Smooth muscle cell (in vitro differentiated cells): ENCODE data around the gene PCDHA7. TPM values are rescaled to one million over a fixed set of nuclear protein-coding genes. Genes with fewer than 3 reads are reported as not detected.
A peak's percentile ranks its signal among the peaks of the same experiment; 100 is the strongest.

ENCODE experiments used
- DNase-seq: peaks from one replicate; lab custom pipeline; 2025; ENCODE audit not compliant: unreplicated experiment; lab: John Stamatoyannopoulos, UW
- H2AFZ ChIP-seq: fragments of 200-600 bp; sonication (generic); 2 replicates; pipeline ENCODE4 v1.6.0; 2016; ENCODE audit warnings: antibody characterized with exemption, low read depth, mild to moderate bottlenecking
- H3F3A ChIP-seq: fragments of 200-600 bp; sonication (generic); 2 replicates; pipeline ENCODE4 v1.6.0; 2017; ENCODE audit warnings: antibody characterized with exemption, low read depth
- H3K27ac ChIP-seq: fragments of 200-600 bp; sonication (generic); 2 replicates; pipeline ENCODE4 v1.5.1; 2016; ENCODE audit warnings: low read depth, mild to moderate bottlenecking
- H3K27me3 ChIP-seq: fragments of 200-600 bp; sonication (generic); 2 replicates; pipeline ENCODE4 v1.6.1; 2016; ENCODE audit warnings: low read depth, mild to moderate bottlenecking
- H3K36me3 ChIP-seq: fragments of 200-600 bp; sonication (generic); 2 replicates; pipeline ENCODE4 v1.5.1; 2016; ENCODE audit warnings: low read depth
- H3K4me1 ChIP-seq: fragments of 200-600 bp; sonication (generic); 2 replicates; pipeline ENCODE4 v1.5.1; 2016; ENCODE audit warnings: low read depth
- H3K4me2 ChIP-seq: fragments of 200-600 bp; sonication (generic); 2 replicates; pipeline ENCODE4 v1.6.0; 2016; ENCODE audit warnings: mild to moderate bottlenecking
- H3K4me3 ChIP-seq: fragments of 200-600 bp; sonication (generic); 2 replicates; pipeline ENCODE4 v1.5.1; 2016; ENCODE audit warnings: mild to moderate bottlenecking
- H3K79me2 ChIP-seq: fragments of 200-600 bp; sonication (generic); 2 replicates; pipeline ENCODE4 v1.6.0; 2016; ENCODE audit warnings: low read depth, mild to moderate bottlenecking
- H3K9ac ChIP-seq: fragments of 200-600 bp; sonication (generic); 2 replicates; pipeline ENCODE4 v1.6.0; 2016; ENCODE audit warnings: low read depth
- H3K9me3 ChIP-seq: fragments of 200-600 bp; sonication (generic); replicated peaks from 2 replicates; pipeline ENCODE4 v1.5.1; 2016; ENCODE audit warnings: low read depth
- H4K20me1 ChIP-seq: fragments of 200-600 bp; sonication (generic); 2 replicates; pipeline ENCODE4 v1.6.0; 2016; ENCODE audit warnings: low read depth
- WGBS: methylation state at CpG from one replicate; pipeline ENCODE4 v1.1.7; 2016; ENCODE audit warnings: low lambda C conversion rate; 5-methylcytosine and 5-hydroxymethylcytosine counted together
- polyA plus RNA-seq: library from polyadenylated mRNA; unstranded; fragments of >200 nt; fragmentation: Nextera tagmentation; extraction: Ambion mirVana; gene quantifications from 2 replicates; pipeline ENCODE4 v1.2.1, GENCODE V29; 2016
- total RNA-seq: library from RNA; depleted of rRNA; stranded (reverse); fragments of >200 nt; gene quantifications from 2 replicates; pipeline ENCODE4 v1.2.3, GENCODE V29; 2014
- TF ChIP-seq, protein P1 (sequence below): fragments of 200-600 bp; sonication (generic); IDR thresholded peaks from 2 replicates; pipeline ENCODE4 v1.5.1; 2017; ENCODE audit warnings: borderline replicate concordance, mild to moderate bottlenecking, antibody characterized with exemption; ENCODE audit not compliant: insufficient read depth, poor library complexity, severe bottlenecking

Gene PCDHA7
- total and polyA plus RNA-seq, 2 experiments from 2014 or later = 1.0 to 3.1 TPM

DNA sequence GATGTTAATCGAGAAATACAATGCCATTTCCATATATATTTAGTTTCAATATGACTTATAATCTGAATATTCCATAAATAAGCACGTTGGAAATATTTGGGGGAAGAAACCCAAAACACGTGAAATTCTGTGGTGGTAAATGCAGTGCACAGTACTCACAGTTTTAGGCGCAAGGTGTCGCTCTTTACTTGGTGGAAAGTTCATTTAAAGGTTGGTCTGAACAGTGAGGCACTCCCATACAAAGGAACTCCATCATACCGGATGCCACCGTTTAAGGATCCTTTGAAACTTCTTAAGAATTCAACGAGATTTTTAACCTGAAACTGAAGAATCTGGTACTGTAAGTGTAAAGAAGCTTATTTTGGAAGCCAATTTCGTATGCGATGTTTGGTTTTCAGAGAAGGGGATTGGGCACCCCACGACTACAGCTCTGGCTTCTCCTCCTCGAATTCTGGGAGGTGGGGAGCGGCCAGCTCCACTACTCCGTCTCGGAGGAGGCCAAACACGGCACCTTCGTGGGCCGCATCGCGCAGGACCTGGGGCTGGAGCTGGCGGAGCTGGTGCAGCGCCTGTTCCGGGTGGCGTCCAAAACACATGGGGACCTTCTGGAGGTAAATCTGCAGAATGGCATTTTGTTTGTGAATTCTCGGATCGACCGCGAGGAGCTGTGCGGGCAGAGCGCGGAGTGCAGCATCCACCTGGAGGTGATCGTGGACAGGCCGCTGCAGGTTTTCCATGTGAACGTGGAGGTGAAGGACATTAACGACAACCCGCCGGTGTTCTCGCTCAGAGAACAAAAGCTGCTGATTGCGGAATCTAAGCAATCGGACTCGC is 34.9 kb downstream of the PCDHA7 start, which contains the start of gene PCDHA11:
TSS of gene PCDHA11 (plus strand) at position 237 of the 834 bp plus-strand sequence. CDS start at position 384, 147 bp downstream.
- no peak for DNase-seq
- Histone ChIP-seq H3K27ac (no peak within 1 kb of the TSS), H3K79me2 (peaks cover 4% of the 10 kb centered on the region), H3K9me3 (no peaks in the 10 kb centered on the region), H3K9ac (no peak within 1 kb of the TSS), H3F3A (no peaks in the 10 kb centered on the region), H3K4me1 (no peaks in the 10 kb centered on the region), H3K4me2 (peak within 1 kb of the TSS; percentile 71), H2AFZ (no peak within 1 kb of the TSS), H3K4me3 (peak within 1 kb of the TSS; percentile 47), H3K36me3 (no peaks in the 10 kb centered on the region), H3K27me3 (no peaks in the 10 kb centered on the region), H4K20me1 (peaks cover 4% of the 10 kb centered on the region)
- TF ChIP-seq, protein P1, sequence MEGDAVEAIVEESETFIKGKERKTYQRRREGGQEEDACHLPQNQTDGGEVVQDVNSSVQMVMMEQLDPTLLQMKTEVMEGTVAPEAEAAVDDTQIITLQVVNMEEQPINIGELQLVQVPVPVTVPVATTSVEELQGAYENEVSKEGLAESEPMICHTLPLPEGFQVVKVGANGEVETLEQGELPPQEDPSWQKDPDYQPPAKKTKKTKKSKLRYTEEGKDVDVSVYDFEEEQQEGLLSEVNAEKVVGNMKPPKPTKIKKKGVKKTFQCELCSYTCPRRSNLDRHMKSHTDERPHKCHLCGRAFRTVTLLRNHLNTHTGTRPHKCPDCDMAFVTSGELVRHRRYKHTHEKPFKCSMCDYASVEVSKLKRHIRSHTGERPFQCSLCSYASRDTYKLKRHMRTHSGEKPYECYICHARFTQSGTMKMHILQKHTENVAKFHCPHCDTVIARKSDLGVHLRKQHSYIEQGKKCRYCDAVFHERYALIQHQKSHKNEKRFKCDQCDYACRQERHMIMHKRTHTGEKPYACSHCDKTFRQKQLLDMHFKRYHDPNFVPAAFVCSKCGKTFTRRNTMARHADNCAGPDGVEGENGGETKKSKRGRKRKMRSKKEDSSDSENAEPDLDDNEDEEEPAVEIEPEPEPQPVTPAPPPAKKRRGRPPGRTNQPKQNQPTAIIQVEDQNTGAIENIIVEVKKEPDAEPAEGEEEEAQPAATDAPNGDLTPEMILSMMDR = peak; percentile 26
- WGBS = 57% methylated on average over 41 of the region's 41 CpGs

DNA sequence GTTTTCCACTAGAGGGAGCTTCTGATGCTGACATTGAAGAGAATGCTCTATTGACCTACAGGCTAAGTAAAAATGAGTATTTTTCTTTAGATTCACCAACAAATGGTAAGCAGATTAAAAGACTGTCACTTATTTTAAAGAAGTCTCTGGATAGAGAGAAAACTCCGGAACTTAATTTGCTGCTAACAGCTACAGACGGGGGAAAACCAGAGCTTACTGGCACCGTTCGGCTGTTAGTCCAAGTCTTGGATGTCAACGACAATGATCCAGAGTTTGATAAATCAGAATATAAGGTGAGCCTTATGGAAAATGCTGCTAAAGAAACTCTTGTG is 35.5 kb downstream of the PCDHA7 start:
- no peak overlapping the region for H2AFZ ChIP-seq
- no peak for DNase-seq
- H3K79me2 ChIP-seq = peaks cover 4% of the 10 kb centered on the region
- H3K4me1 ChIP-seq = peaks cover 4% of the 10 kb centered on the region
- no peaks in the 10 kb centered on the region for H3K36me3 ChIP-seq
- peak overlapping the region; percentile 71 for H3K4me2 ChIP-seq
- H3F3A ChIP-seq = no peaks in the 10 kb centered on the region
- no peak overlapping the region for H3K9ac ChIP-seq
- peaks cover 4% of the 10 kb centered on the region for H4K20me1 ChIP-seq
- peak overlapping the region; percentile 47 for H3K4me3 ChIP-seq
- H3K27ac ChIP-seq = no peak overlapping the region
- H3K9me3 ChIP-seq = no peaks in the 10 kb centered on the region
- no peaks in the 10 kb centered on the region for H3K27me3 ChIP-seq
- WGBS = 97% methylated on average over 5 of the region's 5 CpGs
- TF ChIP-seq, protein P1 = peak; percentile 19

DNA sequence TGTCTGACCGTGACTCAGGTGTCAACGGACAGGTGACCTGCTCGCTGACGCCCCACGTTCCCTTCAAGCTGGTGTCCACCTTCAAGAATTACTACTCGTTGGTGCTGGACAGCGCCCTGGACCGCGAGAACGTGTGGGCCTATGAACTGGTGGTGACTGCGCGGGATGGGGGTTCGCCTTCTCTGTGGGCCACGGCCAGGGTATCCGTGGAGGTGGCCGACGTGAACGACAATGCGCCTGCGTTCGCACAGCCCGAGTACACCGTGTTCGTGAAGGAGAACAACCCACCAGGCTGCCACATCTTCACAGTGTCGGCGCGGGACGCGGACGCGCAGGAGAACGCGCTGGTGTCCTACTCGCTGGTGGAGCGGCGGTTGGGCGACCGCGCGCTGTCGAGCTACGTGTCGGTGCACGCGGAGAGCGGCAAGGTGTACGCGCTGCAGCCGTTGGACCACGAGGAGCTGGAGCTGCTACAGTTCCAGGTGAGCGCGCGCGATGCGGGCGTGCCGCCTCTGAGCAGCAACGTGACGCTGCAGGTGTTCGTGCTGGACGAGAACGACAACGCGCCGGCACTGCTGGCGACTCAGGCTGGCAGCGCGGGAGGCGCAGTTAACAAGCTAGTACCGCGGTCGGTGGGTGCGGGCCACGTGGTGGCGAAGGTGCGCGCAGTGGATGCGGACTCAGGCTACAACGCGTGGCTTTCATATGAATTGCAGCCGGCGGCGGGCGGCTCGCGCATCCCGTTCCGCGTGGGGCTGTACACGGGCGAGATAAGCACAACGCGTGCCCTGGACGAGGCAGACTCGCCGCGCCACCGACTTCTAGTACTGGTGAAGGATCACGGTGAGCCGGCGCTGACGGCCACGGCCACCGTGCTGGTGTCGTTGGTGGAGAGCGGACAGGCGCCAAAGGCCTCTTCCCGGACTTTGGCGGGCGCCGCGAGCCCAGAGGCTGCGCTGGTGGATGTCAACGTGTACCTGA is 36.4 kb downstream of the PCDHA7 start:
- Histone ChIP-seq H3K4me1 (peaks cover 9% of the 10 kb centered on the region), H3K79me2 (peaks cover 2% of the 10 kb centered on the region)

More for the DNA sequence above, 36.4 kb downstream of the PCDHA7 start:
- Histone ChIP-seq H3K9me3 (no peaks in the 10 kb centered on the region), H3K27me3 (no peaks in the 10 kb centered on the region), H3K4me2 (no peak overlapping the region), H3K27ac (no peak overlapping the region), H3F3A (no peaks in the 10 kb centered on the region), H3K4me3 (no peak overlapping the region), H4K20me1 (no peaks in the 10 kb centered on the region), H3K36me3 (no peaks in the 10 kb centered on the region), H3K9ac (no peak overlapping the region), H2AFZ (no peak overlapping the region)
- WGBS = 98% methylated on average over 95 of the region's 114 CpGs
- TF ChIP-seq, protein P1 = no peak
- DNase-seq = no peak
